ENCODE data around the gene GSTA3.
"Not testable (repeated sequence)": the region's sequence is repeated elsewhere in the genome, so short reads cannot be mapped to it uniquely, and the experiment has no call there.

Gene GSTA3

GRCh38 chr6:52909531-52909930 is at the start of gene GSTA3:
GSTA3 (minus strand) TSS chr6:52909698; CDS start chr6:52905834, 3,864 bp downstream.
- no peak for DNase-seq (ENCODE audit: low read depth in 2 of 2)

- no peak for DNase-seq (ENCODE audit: low read depth in 2 of 2)
Observed at GRCh38 chr6:52958546-52959255, 49.2 kb upstream of the GSTA3 start.

GRCh38 chr6:52955871-52956270 is 46.4 kb upstream of the GSTA3 start:
- DNase-seq (ENCODE audit: low read depth in 2 of 2) = no peak

GRCh38 chr6:52953911-52954839 is 44.7 kb upstream of the GSTA3 start:
- no peak for DNase-seq (ENCODE audit: low read depth in 2 of 2)

GRCh38 chr6:52946306-52946705 is 36.8 kb upstream of the GSTA3 start:
- DNase-seq (ENCODE audit: low read depth in 2 of 2) = no peak

- not testable (repeated sequence) for DNase-seq (ENCODE audit: low read depth in 2 of 2)
Observed at GRCh38 chr6:52942821-52943220, 33.3 kb upstream of the GSTA3 start.

- no peak for DNase-seq (ENCODE audit: low read depth in 2 of 2)
Observed at GRCh38 chr6:52942221-52942620, 32.7 kb upstream of the GSTA3 start.

GRCh38 chr6:52937908-52938307 is 28.4 kb upstream of the GSTA3 start:
- no peak for DNase-seq (ENCODE audit: low read depth in 2 of 2)

- no peak for DNase-seq (ENCODE audit: low read depth in 2 of 2)
Observed at GRCh38 chr6:52933778-52934177, 24.3 kb upstream of the GSTA3 start.

- no peak for DNase-seq (ENCODE audit: low read depth in 2 of 2)
Observed at GRCh38 chr6:52931351-52931750, 21.9 kb upstream of the GSTA3 start.

- no peak for DNase-seq (ENCODE audit: low read depth in 2 of 2)
Observed at GRCh38 chr6:52929321-52930164, 20.0 kb upstream of the GSTA3 start.

GRCh38 chr6:52927451-52927850 is 18.0 kb upstream of the GSTA3 start:
- DNase-seq (ENCODE audit: low read depth in 2 of 2) = no peak

GRCh38 chr6:52925919-52926792 is 16.7 kb upstream of the GSTA3 start:
- DNase-seq (ENCODE audit: low read depth in 2 of 2) = no peak

- DNase-seq (ENCODE audit: low read depth in 2 of 2) = no peak
Observed at GRCh38 chr6:52925042-52925441, 15.5 kb upstream of the GSTA3 start.

- DNase-seq (ENCODE audit: low read depth in 2 of 2) = not testable (repeated sequence)
Observed at GRCh38 chr6:52923689-52924088, 14.2 kb upstream of the GSTA3 start.

GRCh38 chr6:52922161-52922560 is 12.7 kb upstream of the GSTA3 start:
- no peak for DNase-seq (ENCODE audit: low read depth in 2 of 2)

GRCh38 chr6:52921743-52922142 is 12.2 kb upstream of the GSTA3 start:
- DNase-seq (ENCODE audit: low read depth in 2 of 2) = no peak

GRCh38 chr6:52919511-52919910 is 10.0 kb upstream of the GSTA3 start:
- DNase-seq (ENCODE audit: low read depth in 2 of 2) = not testable (repeated sequence)

GRCh38 chr6:52918771-52919170 is 9.3 kb upstream of the GSTA3 start:
- not testable (repeated sequence) for DNase-seq (ENCODE audit: low read depth in 2 of 2)

GRCh38 chr6:52918027-52918686 is 8.7 kb upstream of the GSTA3 start:
- not testable (repeated sequence) for DNase-seq (ENCODE audit: low read depth in 2 of 2)

Data from stimulated activated CD8-positive, alpha-beta memory T cell treated with anti-CD3 and anti-CD28 coated beads, Interleukin-15, amount 100 ng/mL, for 4 hours (primary cell).